OCI-LY3 (cell line): Measurements from ENCODE around the gene HIBADH.

Experiments
- EZH2phosphoT487 ChIP-seq: fragments of 200-600 bp; shearing (Covaris generic); IDR thresholded peaks from 2 replicates; pipeline ENCODE4 v1.6.1; 2018; ENCODE audit warnings: antibody characterized with exemption, mixed run types, low read depth
- TF ChIP-seq, protein P1 (sequence below): fragments of 200-600, 300-600 bp; sonication (generic); IDR thresholded peaks from 2 replicates; pipeline ENCODE4 v1.5.1; 2014; ENCODE audit warnings: antibody characterized with exemption, low read length, low read depth

DNA sequence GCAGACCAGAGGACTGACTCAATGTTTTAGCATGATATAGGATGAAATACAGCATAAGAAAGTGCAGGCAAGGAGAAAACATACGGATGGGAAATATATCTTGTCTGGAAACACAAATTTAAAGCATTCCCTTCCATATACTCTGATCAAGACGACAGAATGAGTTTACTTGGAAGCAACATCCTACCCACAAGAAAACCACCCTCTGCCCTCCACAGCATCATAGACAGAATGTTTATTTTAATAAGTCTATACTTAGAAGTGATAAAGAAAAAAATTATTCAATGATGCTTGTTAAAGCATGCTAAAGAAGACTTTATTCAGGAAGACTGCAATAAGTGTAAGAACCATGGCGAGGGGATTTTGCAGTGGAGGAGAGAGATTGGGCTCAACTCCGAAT is 32.4 kb upstream of the HIBADH start:
- TF ChIP-seq, protein P1, sequence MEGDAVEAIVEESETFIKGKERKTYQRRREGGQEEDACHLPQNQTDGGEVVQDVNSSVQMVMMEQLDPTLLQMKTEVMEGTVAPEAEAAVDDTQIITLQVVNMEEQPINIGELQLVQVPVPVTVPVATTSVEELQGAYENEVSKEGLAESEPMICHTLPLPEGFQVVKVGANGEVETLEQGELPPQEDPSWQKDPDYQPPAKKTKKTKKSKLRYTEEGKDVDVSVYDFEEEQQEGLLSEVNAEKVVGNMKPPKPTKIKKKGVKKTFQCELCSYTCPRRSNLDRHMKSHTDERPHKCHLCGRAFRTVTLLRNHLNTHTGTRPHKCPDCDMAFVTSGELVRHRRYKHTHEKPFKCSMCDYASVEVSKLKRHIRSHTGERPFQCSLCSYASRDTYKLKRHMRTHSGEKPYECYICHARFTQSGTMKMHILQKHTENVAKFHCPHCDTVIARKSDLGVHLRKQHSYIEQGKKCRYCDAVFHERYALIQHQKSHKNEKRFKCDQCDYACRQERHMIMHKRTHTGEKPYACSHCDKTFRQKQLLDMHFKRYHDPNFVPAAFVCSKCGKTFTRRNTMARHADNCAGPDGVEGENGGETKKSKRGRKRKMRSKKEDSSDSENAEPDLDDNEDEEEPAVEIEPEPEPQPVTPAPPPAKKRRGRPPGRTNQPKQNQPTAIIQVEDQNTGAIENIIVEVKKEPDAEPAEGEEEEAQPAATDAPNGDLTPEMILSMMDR: no peak
- TF ChIP-seq EZH2phosphoT487: no peak
